Measurements from ENCODE around the gene OR6B2. TPM values are rescaled to one million over a fixed set of nuclear protein-coding genes. Genes with fewer than 3 reads are reported as not detected.

OR6B2 gene
- total RNA-seq: not detected
- not detected for polyA plus RNA-seq
- long read RNA-seq, donor 1: 0 reads
- long read RNA-seq, donor 2: 0 reads
- long read RNA-seq, donor 3: 0 reads

GRCh38 chr2:240030379-240031094, at the start of gene OR6B2:
OR6B2 (minus strand) TSS chr2:240030429; CDS start chr2:240030429, 0 bp downstream.
- H3K4me1 ChIP-seq (ENCODE audit: insufficient read depth): peaks cover 1% of the 10 kb centered on the region
- intact Hi-C loops (cut with DNase I): no loop called here
- TF ChIP-seq POLR2A (IDR thresholded peaks at IDR 0.05) (no peak), EP300 (IDR thresholded peaks at IDR 0.05) (no peak)
- TF ChIP-seq, protein P1, sequence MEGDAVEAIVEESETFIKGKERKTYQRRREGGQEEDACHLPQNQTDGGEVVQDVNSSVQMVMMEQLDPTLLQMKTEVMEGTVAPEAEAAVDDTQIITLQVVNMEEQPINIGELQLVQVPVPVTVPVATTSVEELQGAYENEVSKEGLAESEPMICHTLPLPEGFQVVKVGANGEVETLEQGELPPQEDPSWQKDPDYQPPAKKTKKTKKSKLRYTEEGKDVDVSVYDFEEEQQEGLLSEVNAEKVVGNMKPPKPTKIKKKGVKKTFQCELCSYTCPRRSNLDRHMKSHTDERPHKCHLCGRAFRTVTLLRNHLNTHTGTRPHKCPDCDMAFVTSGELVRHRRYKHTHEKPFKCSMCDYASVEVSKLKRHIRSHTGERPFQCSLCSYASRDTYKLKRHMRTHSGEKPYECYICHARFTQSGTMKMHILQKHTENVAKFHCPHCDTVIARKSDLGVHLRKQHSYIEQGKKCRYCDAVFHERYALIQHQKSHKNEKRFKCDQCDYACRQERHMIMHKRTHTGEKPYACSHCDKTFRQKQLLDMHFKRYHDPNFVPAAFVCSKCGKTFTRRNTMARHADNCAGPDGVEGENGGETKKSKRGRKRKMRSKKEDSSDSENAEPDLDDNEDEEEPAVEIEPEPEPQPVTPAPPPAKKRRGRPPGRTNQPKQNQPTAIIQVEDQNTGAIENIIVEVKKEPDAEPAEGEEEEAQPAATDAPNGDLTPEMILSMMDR (IDR thresholded peaks at IDR 0.05): no peak
- 62 to 67% (median 65%) methylated on average over 6 of the region's 6 CpGs for WGBS, 3 donors
- no peaks in the 10 kb centered on the region for H3K36me3 ChIP-seq
- no peak for DNase-seq
- no peaks in the 10 kb centered on the region for H3K27me3 ChIP-seq
- H3K27ac ChIP-seq: no peak within 1 kb of the TSS
- H3K9me3 ChIP-seq: no peaks in the 10 kb centered on the region
- H3K4me3 ChIP-seq: no peak within 1 kb of the TSS

DNA sequence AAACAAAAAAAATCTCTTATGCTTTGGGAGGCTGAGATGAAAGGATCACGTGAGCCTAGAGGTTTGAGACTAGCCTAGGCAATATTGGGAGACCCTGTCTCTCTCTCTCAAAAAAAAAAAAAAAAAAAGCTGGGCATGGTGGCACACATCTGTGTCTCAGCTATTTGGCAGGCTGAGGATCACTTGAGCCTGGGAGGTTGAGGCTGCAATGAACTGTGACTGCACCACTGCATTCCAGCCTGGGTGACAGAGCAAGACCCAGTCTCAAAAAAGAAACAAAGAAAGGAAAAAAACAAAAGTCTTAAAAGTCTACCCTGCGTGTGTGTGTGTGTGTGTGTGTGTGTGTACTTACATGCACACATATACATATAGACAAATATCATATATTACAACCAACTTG, 48.4 kb upstream of the OR6B2 start:
- intact Hi-C loops (cut with DNase I): no loop called here
- no peaks in the 10 kb centered on the region for H3K36me3 ChIP-seq
- peaks cover 0 to 6% of the 10 kb centered on the region in 2 donors for H3K9me3 ChIP-seq
- WGBS, 3 donors: 48 to 59% (median 56%) methylated on average over 2 of the region's 2 CpGs
- no peak overlapping the region for H3K27ac ChIP-seq
- DNase-seq: no peak
- TF ChIP-seq POLR2A (IDR thresholded peaks at IDR 0.05) (no peak), EP300 (IDR thresholded peaks at IDR 0.05) (no peak)
- TF ChIP-seq, protein P1 (IDR thresholded peaks at IDR 0.05): no peak
- no peaks in the 10 kb centered on the region for H3K27me3 ChIP-seq
- no peaks in the 10 kb centered on the region for H3K4me1 ChIP-seq (ENCODE audit: insufficient read depth)
- no peak overlapping the region for H3K4me3 ChIP-seq

DNA sequence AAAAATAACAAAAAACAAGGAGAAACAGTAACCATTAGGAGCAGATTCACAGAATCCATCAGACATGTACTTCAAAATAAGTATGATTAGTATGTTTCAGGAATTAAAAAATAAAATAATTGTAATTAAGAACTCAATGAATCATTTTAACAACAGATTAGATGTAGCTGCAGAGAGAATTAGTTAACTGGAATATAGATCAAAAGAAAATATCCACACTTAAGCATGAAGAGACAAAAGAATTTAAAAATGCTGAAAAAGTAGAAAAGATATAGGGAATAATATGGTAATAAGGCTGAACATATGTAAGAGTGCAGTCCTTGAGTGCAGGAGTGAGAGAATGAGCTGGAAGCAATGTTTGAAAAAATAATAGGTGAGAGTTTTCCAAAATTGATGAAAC, 47.2 kb upstream of the OR6B2 start:
- Histone ChIP-seq H3K4me1 (ENCODE audit: insufficient read depth) (no peaks in the 10 kb centered on the region), H3K9me3 (peaks cover 0 to 6% of the 10 kb centered on the region in 2 donors), H3K27me3 (no peaks in the 10 kb centered on the region), H3K36me3 (no peaks in the 10 kb centered on the region), H3K4me3 (no peak overlapping the region), H3K27ac (no peak overlapping the region)
- TF ChIP-seq EP300 (IDR thresholded peaks at IDR 0.05) (no peak), POLR2A (IDR thresholded peaks at IDR 0.05) (no peak)
- TF ChIP-seq, protein P1 (IDR thresholded peaks at IDR 0.05): no peak
- DNase-seq: no peak
- intact Hi-C loops (cut with DNase I): no loop called here

- TF ChIP-seq, protein P1 (IDR thresholded peaks at IDR 0.05): no peak
- TF ChIP-seq EP300 (IDR thresholded peaks at IDR 0.05) (no peak), POLR2A (IDR thresholded peaks at IDR 0.05) (no peak)
- H3K36me3 ChIP-seq: no peaks in the 10 kb centered on the region
- intact Hi-C loops (cut with DNase I): no loop called here
- H3K4me3 ChIP-seq: no peak overlapping the region
- WGBS, 3 donors: 48 to 80% (median 67%) methylated on average over 5 of the region's 5 CpGs
- no peaks in the 10 kb centered on the region for H3K27me3 ChIP-seq
- H3K27ac ChIP-seq: no peak overlapping the region
- no peak for DNase-seq
- no peaks in the 10 kb centered on the region for H3K4me1 ChIP-seq (ENCODE audit: insufficient read depth)
- H3K9me3 ChIP-seq: peaks cover 0 to 6% of the 10 kb centered on the region in 2 donors
These were observed 44.3 kb upstream of the OR6B2 start for GRCh38 chr2:240074545-240074944.

All from ovary (tissue), 10 donors.